Peyer's patch (tissue), 4 donors: ENCODE measurements around the gene SLC5A2.

ENCODE experiments used
- CTCF ChIP-seq, 6 experiments: fragments of 450-650 bp in 4 of 6; fragments of 200-600 bp in 2 of 6; sonication (generic) in 1 of 6; IDR thresholded peaks; one replicate each; pipeline ENCODE4 v1.5.1; 2017 to 2019; ENCODE audit warnings: antibody characterized with exemption in 6 of 6, mild to moderate bottlenecking in 3 of 6, moderate library complexity in 1 of 6
- POLR2A ChIP-seq, 2 donors: fragments of 450-650 bp; IDR thresholded peaks; one replicate each; pipeline ENCODE4 v1.5.1; 2017; ENCODE audit warnings: antibody characterized with exemption in 2 of 2, mild to moderate bottlenecking in 2 of 2, moderate library complexity in 2 of 2

GRCh38 chr16:31519759-31520431, 37.0 kb downstream of the SLC5A2 start:
- no peak for TF ChIP-seq POLR2A (IDR thresholded peaks at IDR 0.05)
- no peak for TF ChIP-seq CTCF (IDR thresholded peaks at IDR 0.05)
